Parathyroid adenoma (tissue), 2 donors: ENCODE measurements around the gene ATP13A5.

Experiments used
- H2AFZ ChIP-seq: fragments of 300-600 bp; sonication (generic); one replicate; pipeline ENCODE4 v1.7.0; 2017; ENCODE audit warnings: antibody characterized with exemption, mild to moderate bottlenecking
- H3K27ac ChIP-seq: fragments of 300-600 bp; sonication (generic); one replicate; pipeline ENCODE4 v1.7.0; 2017
- H3K27me3 ChIP-seq: fragments of 300-600 bp; sonication (generic); one replicate; pipeline ENCODE4 v1.7.0; 2017; ENCODE audit warnings: low read length; ENCODE audit not compliant: control insufficient read depth, insufficient read depth
- H3K36me3 ChIP-seq: fragments of 300-600 bp; sonication (generic); one replicate; pipeline ENCODE4 v1.7.0; 2017; ENCODE audit warnings: low read length; ENCODE audit not compliant: control insufficient read depth, insufficient read depth
- H3K4me1 ChIP-seq: fragments of 300-600 bp; sonication (generic); one replicate; pipeline ENCODE4 v1.7.0; 2017; ENCODE audit warnings: control low read depth
- H3K4me2 ChIP-seq: fragments of 300-600 bp; sonication (generic); one replicate; pipeline ENCODE4 v1.7.0; 2017; ENCODE audit warnings: low read length
- H3K4me3 ChIP-seq: fragments of 300-600 bp; sonication (generic); one replicate; pipeline ENCODE4 v1.7.0; 2017; ENCODE audit warnings: low read depth, low read length
- H3K79me2 ChIP-seq: fragments of 300-600 bp; sonication (generic); one replicate; pipeline ENCODE4 v1.7.0; 2017; ENCODE audit warnings: control low read depth
- H3K9ac ChIP-seq: fragments of 300-600 bp; sonication (generic); one replicate; pipeline ENCODE4 v1.7.0; 2017; ENCODE audit warnings: mild to moderate bottlenecking
- H3K9me3 ChIP-seq: fragments of 300-600 bp; sonication (generic); one replicate; pipeline ENCODE4 v1.7.0; 2017; ENCODE audit warnings: low read length; ENCODE audit not compliant: control insufficient read depth
- TF ChIP-seq, protein P1 (sequence below): fragments of 300-600 bp; sonication (generic); IDR thresholded peaks from one replicate; pipeline ENCODE4 v1.7.0; 2017; ENCODE audit warnings: antibody characterized with exemption, mild to moderate bottlenecking
- donor health status: primary hyperparathyroidism.

Gene ATP13A5

DNA sequence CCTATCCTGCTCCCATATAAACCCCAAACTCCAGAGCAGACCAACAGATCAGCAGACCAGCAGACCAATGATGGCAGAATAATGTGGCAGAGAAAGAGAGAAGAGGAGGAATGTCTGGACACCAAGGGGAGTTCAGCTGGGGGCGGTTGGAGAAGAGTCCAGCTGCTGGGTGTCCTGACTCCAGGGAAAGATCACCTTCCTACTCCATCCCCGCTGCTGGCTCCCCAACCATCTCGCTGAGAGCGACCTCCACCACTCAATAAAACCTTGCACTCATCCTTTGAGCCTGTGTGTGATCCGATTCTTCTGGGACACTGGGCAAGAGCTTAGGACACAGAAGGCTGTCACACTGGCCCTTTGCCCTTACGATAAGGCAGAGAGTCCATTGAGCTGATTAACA is 150.3 kb downstream of the ATP13A5 start:
- Histone ChIP-seq H3K9ac (no peak overlapping the region), H3K9me3 (no peaks in the 10 kb centered on the region), H3K79me2 (no peaks in the 10 kb centered on the region), H3K27ac (no peak overlapping the region), H3K4me3 (no peak overlapping the region), H3K4me1 (no peaks in the 10 kb centered on the region), H3K27me3 (no peaks in the 10 kb centered on the region), H2AFZ (no peak overlapping the region), H3K36me3 (no peaks in the 10 kb centered on the region), H3K4me2 (no peak overlapping the region)
- TF ChIP-seq, protein P1, sequence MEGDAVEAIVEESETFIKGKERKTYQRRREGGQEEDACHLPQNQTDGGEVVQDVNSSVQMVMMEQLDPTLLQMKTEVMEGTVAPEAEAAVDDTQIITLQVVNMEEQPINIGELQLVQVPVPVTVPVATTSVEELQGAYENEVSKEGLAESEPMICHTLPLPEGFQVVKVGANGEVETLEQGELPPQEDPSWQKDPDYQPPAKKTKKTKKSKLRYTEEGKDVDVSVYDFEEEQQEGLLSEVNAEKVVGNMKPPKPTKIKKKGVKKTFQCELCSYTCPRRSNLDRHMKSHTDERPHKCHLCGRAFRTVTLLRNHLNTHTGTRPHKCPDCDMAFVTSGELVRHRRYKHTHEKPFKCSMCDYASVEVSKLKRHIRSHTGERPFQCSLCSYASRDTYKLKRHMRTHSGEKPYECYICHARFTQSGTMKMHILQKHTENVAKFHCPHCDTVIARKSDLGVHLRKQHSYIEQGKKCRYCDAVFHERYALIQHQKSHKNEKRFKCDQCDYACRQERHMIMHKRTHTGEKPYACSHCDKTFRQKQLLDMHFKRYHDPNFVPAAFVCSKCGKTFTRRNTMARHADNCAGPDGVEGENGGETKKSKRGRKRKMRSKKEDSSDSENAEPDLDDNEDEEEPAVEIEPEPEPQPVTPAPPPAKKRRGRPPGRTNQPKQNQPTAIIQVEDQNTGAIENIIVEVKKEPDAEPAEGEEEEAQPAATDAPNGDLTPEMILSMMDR: no peak

DNA sequence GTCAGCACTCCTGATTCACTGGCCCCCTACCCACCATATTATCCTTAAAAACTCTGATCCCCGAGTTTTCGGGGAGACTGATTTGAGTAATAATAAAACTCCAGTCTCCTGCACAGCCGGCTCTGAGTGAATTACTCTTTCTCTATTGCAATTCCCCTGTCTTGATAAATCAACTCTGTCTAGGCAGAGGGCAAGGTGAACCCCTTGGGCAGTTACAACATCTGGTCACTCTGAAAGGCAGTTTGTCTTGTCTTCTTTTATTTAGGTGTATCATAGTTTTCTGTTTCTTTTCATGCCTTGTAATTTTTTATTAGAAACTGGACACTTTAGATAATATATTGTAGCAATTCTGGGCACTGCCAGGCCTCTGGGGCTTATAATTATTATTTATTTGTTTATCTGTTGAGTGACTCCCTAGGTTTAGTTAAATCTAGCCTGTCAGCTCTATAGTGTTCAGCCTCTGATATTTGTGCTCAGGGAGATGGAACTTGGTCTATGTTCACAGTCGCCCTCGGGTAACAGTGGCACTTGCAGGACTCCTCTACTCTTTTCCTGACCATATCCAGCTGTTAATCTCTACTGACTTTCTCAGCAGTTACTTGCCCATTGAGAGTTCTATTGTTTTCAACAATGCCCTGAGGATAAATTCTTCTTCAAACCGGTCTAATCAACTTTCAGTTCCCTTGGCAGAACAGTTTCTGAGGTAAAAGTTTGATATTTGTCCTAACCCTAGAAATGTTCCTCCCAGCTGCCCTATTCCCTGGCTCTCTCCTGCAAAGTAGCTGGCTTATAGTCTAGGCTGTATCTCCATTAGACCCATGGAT is 153.0 kb downstream of the ATP13A5 start:
- Histone ChIP-seq H3K9ac (no peak overlapping the region), H3K4me3 (no peak overlapping the region), H3K4me1 (no peaks in the 10 kb centered on the region), H3K36me3 (no peaks in the 10 kb centered on the region), H3K27ac (no peak overlapping the region), H3K4me2 (no peak overlapping the region), H3K79me2 (no peaks in the 10 kb centered on the region), H2AFZ (no peak overlapping the region), H3K9me3 (no peaks in the 10 kb centered on the region), H3K27me3 (no peaks in the 10 kb centered on the region)
- TF ChIP-seq, protein P1: no peak
